ENCODE measurements around the gene USP37.

DNA sequence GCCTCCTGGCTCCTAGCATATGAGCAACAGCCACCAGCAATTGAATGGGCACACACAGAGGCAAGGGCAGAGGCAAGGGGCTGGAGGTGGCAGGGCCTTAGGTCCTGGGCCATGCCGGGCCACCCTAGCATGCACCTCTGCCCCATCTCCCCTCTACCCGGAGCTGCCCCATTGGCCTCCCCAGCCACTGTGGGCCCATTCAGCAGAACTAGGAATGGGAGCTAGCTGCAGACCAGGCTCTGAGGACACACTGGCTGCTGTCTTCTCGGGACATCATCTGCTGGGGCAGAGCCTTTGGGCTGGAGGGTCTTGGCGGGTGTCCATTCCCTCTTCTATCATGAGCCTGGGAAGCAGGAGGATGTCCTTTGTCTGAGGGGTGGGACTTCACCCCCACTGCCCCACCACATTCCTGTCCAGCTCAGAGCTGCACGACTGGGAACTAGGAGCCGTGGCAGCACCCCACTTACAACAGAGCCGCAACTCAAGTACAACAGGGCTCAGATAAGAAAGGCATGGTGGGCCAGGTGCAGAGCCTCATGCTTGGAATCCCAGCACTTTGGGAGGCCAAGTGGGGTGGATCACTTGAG, 148.4 kb downstream of the USP37 start:
- TF ChIP-seq, protein P1, sequence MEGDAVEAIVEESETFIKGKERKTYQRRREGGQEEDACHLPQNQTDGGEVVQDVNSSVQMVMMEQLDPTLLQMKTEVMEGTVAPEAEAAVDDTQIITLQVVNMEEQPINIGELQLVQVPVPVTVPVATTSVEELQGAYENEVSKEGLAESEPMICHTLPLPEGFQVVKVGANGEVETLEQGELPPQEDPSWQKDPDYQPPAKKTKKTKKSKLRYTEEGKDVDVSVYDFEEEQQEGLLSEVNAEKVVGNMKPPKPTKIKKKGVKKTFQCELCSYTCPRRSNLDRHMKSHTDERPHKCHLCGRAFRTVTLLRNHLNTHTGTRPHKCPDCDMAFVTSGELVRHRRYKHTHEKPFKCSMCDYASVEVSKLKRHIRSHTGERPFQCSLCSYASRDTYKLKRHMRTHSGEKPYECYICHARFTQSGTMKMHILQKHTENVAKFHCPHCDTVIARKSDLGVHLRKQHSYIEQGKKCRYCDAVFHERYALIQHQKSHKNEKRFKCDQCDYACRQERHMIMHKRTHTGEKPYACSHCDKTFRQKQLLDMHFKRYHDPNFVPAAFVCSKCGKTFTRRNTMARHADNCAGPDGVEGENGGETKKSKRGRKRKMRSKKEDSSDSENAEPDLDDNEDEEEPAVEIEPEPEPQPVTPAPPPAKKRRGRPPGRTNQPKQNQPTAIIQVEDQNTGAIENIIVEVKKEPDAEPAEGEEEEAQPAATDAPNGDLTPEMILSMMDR (IDR thresholded peaks at IDR 0.05; ENCODE audit: insufficient read depth, low read depth, low read length): no peak
- no peak for TF ChIP-seq EZH2 (IDR thresholded peaks at IDR 0.05; ENCODE audit: insufficient read depth, low read length)
